KMS-11 (cell line): ENCODE data around the gene BHLHA15.

Source experiments
- H2AFZ ChIP-seq: fragments of 200-600 bp; sonication (generic); 2 replicates; pipeline ENCODE4 v1.6.1; 2016; ENCODE audit warnings: antibody characterized with exemption, mixed run types, low read depth
- H3K27ac ChIP-seq: fragments of 200-600 bp; sonication (generic); 2 replicates; pipeline ENCODE4 v1.6.1; 2016; ENCODE audit warnings: mild to moderate bottlenecking, mixed run types
- H3K27me3 ChIP-seq: fragments of 200-600 bp; sonication (generic); 2 replicates; pipeline ENCODE4 v1.6.1; 2017; ENCODE audit warnings: mild to moderate bottlenecking, low read depth, mixed run types, moderate library complexity; ENCODE audit not compliant: insufficient read depth
- H3K36me3 ChIP-seq: fragments of 200-600 bp; sonication (generic); 2 replicates; pipeline ENCODE4 v1.6.1; 2017; ENCODE audit warnings: mild to moderate bottlenecking, mixed run types; ENCODE audit not compliant: insufficient read depth
- H3K4me1 ChIP-seq: fragments of 200-600 bp; sonication (generic); 2 replicates; pipeline ENCODE4 v1.6.1; 2016; ENCODE audit warnings: mild to moderate bottlenecking, low read depth, mixed run types; ENCODE audit not compliant: poor library complexity, severe bottlenecking
- H3K4me2 ChIP-seq: fragments of 200-600 bp; sonication (generic); 2 replicates; pipeline ENCODE4 v1.7.0; 2016; ENCODE audit warnings: mild to moderate bottlenecking, mixed run types
- H3K4me3 ChIP-seq: fragments of 200-600 bp; sonication (generic); IDR thresholded peaks from 2 replicates; pipeline ENCODE4 v1.6.1; 2017; ENCODE audit warnings: low read depth, low read length, mixed read lengths; ENCODE audit not compliant: insufficient read depth
- H3K79me2 ChIP-seq: fragments of 200-600 bp; sonication (generic); 2 replicates; pipeline ENCODE4 v1.6.1; 2016; ENCODE audit warnings: low read depth, mixed run types; ENCODE audit not compliant: insufficient read depth
- H3K9ac ChIP-seq: fragments of 200-600 bp; sonication (generic); 2 replicates; pipeline ENCODE4 v1.6.1; 2016; ENCODE audit warnings: mild to moderate bottlenecking, mixed run types
- H4K20me1 ChIP-seq: fragments of 200-600 bp; sonication (generic); 2 replicates; pipeline ENCODE4 v1.6.1; 2016; ENCODE audit warnings: mild to moderate bottlenecking, mixed run types; ENCODE audit not compliant: insufficient read depth
- CTCF ChIP-seq: fragments of 200-600 bp; sonication (generic); conservative IDR thresholded peaks from 2 replicates; pipeline ENCODE4 v1.6.1; 2017; ENCODE audit warnings: low read depth, mild to moderate bottlenecking, antibody characterized with exemption, low read length, moderate library complexity, mixed read lengths

BHLHA15 gene

GRCh38 chr7:98232799-98233198 is 21.6 kb downstream of the BHLHA15 start:
- H3K27me3 ChIP-seq, result no peaks in the 10 kb centered on the region
- H3K79me2 ChIP-seq, result no peaks in the 10 kb centered on the region
- H4K20me1 ChIP-seq, result no peaks in the 10 kb centered on the region
- H3K36me3 ChIP-seq, result no peaks in the 10 kb centered on the region
- no peak for TF ChIP-seq CTCF
- H3K4me3 ChIP-seq, result no peak overlapping the region
- no peak overlapping the region for H3K27ac ChIP-seq
- no peak overlapping the region for H2AFZ ChIP-seq
- no peak overlapping the region for H3K4me2 ChIP-seq
- no peaks in the 10 kb centered on the region for H3K4me1 ChIP-seq
- no peak overlapping the region for H3K9ac ChIP-seq

- no peak overlapping the region for H3K27ac ChIP-seq
- no peak overlapping the region for H3K9ac ChIP-seq
- no peak for TF ChIP-seq CTCF
- H3K4me2 ChIP-seq, result no peak overlapping the region
- no peaks in the 10 kb centered on the region for H4K20me1 ChIP-seq
- no peaks in the 10 kb centered on the region for H3K79me2 ChIP-seq
- H3K36me3 ChIP-seq, result no peaks in the 10 kb centered on the region
- H3K4me1 ChIP-seq, result no peaks in the 10 kb centered on the region
- no peak overlapping the region for H3K4me3 ChIP-seq
- no peaks in the 10 kb centered on the region for H3K27me3 ChIP-seq
- no peak overlapping the region for H2AFZ ChIP-seq
Observed at GRCh38 chr7:98233219-98234070, 22.2 kb downstream of the BHLHA15 start.

- H3K9ac ChIP-seq, result no peak overlapping the region
- no peaks in the 10 kb centered on the region for H3K36me3 ChIP-seq
- H2AFZ ChIP-seq, result no peak overlapping the region
Observed at GRCh38 chr7:98234429-98235147, 23.3 kb downstream of the BHLHA15 start.

GRCh38 chr7:98235901-98236300 is 24.7 kb downstream of the BHLHA15 start:
- Histone ChIP-seq H3K27me3 (no peaks in the 10 kb centered on the region), H3K4me1 (no peaks in the 10 kb centered on the region), H3K36me3 (no peaks in the 10 kb centered on the region), H3K4me2 (no peak overlapping the region), H4K20me1 (no peaks in the 10 kb centered on the region), H3K9ac (no peak overlapping the region), H3K4me3 (no peak overlapping the region), H3K27ac (no peak overlapping the region), H2AFZ (no peak overlapping the region), H3K79me2 (no peaks in the 10 kb centered on the region)
- no peak for TF ChIP-seq CTCF

More at GRCh38 chr7:98234429-98235147, 23.3 kb downstream of the BHLHA15 start:
- H3K4me3 ChIP-seq, result no peak overlapping the region
- no peaks in the 10 kb centered on the region for H3K79me2 ChIP-seq
- no peak for TF ChIP-seq CTCF
- no peaks in the 10 kb centered on the region for H3K4me1 ChIP-seq
- H4K20me1 ChIP-seq, result no peaks in the 10 kb centered on the region
- no peak overlapping the region for H3K4me2 ChIP-seq
- no peaks in the 10 kb centered on the region for H3K27me3 ChIP-seq
- no peak overlapping the region for H3K27ac ChIP-seq
